ENCODE results near the gene LARP1.
"Not testable (repeated sequence)": the region's sequence is repeated elsewhere in the genome, so short reads cannot be mapped to it uniquely, and the experiment has no call there.

The LARP1 gene

DNA sequence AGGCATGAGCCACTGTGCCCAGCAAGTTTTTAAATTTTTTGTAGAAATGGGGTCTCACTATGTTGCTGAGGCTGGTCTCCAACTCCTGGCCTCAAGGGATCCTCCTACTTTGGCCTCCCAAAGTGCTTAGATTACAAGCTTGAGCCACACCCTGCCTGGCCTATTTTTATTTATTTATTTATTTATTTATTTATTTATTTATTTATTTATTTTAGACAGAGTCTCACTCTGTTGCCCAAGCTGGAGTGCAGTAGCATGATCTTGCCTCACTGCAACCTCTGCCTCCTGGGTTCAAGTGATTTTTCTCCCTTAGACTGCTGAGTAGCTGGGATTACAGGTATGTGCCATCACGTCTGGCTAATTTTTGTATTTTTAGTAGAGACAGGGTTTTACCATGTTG is 18.8 kb upstream of the LARP1 start:
- not testable (repeated sequence) for DNase-seq

DNA sequence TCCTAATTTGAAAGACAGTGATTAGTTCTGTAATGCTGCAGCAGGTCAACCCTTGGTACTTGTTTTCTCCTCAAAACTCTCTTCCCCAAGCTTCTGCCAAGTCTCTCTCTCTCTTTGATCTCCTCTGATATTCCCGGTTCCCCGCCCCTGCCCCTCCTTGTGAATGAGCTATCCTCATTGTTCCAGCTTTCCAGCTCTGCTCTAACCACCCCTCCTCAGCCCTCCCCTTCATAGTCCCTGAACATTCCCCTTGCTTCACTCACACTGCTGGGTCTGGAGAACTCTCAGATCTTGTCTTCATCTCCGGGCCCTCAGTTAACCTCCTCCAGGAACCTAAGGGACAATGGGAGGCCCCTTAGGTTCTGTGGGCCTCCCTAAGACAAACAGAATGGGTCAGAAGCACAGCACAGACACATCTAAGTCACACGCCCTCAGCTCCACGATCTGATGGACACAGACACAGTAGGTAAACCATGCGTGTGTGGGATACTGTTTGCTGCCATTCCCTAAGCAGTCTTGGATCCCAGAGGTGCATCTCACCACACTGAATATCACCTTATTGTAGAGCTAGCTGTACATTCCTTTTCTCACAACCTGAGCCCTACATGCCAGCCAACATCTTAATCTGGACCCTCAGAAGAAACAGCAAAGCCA is 17.4 kb upstream of the LARP1 start:
- no peak for DNase-seq

DNA sequence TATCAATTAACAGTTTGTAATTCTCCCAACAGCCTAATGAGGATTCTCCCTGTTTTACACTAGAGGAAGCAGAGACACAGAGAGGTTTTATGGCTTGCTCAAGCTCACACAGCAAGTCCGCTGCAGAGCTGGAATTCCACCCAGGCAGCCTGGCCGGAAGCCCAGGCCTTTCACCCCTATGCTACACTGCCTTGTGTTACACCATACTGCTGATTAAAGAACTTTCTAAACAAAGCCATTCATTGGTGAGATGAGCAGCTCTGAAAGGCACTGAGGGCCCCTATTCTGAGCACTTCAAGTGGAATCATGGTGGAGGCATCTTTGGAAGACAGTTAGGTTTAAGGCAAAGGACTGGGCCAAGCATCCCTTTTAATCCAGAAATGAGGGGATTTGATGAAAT is 14.7 kb upstream of the LARP1 start:
- DNase-seq = no peak

GRCh38 chr5:154740957-154741356 is 14.2 kb upstream of the LARP1 start:
- no peak for DNase-seq

GRCh38 chr5:154741415-154741814 is 13.8 kb upstream of the LARP1 start:
- DNase-seq = no peak

DNA sequence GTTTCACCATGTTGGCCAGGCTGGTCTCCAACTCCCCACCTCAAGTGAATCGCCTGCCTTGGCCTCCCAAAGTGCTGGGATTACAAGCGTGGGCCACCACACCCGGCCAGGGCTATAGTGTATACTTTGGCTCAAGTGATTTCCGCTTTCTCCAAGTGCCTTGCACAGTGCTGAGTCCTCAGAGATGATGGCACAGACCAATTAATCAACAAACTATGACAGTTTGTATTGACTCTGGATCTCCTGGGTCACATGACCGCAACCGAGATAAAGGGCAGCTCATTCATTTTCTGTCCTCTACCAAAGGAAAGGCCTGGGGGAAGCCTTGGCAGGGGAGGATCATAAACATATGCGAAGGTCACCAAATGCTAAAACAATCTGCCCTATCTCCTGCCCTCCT is 11.4 kb upstream of the LARP1 start:
- DNase-seq = no peak

DNA sequence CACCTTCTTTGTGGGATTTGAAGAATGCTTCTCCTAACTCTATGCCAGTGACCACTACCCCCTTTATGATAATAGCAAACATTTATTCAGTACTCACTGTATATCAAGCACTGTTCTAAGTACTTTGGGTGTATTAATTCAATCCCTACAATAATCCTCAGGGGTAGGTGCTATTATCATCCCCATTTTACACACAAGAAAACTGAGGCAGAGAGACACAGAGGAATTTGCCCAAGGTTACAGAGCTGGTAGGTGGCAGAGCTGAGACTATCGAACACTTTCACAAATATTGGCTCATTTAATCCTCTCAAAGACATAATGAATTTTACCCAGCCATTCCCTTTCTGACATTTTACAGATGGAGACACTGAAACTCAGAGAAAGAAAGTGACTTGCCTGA is 9.8 kb upstream of the LARP1 start:
- no peak for DNase-seq

DNA sequence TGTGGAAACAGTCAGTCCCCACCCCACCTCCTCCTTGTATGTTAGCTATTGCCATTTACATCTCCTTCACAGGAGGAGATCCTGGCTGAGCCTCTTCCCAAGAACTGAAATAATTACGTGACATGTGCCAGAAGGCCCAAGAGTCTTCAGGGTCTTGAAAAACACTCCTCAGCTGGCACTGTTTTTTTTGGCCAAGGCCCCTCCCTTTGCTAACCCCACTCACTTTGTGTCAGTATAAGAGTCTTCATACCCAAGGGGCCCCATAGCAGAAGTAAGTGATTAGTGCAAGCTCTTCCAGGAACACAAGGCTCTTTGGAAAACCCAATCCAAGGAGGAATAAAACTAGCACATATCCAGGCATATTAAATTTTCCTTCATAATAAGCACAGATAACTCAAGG is 5.7 kb upstream of the LARP1 start:
- DNase-seq = no peak

DNA sequence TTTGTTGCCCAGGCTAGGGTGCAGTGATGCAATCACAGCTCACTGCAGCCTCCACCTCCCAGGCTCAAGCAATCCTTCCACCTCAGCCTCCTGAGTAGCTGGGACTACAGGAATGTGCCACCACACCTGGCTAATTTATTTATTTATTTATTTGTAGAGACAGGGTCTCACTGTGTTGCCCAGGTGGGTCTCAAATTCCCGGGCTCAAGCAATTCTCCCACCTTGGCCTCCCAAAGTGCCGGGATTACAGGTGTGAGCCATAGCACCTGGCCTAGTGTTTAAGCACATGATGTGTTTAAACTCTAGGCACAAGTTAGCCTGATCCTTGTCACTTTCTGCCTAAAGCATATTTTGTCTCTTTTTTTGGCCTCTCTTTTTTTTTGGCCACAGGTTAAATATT is 4.5 kb upstream of the LARP1 start:
- DNase-seq = not testable (repeated sequence)

GRCh38 chr5:154751854-154752253 is 3.3 kb upstream of the LARP1 start:
- no peak for DNase-seq

GRCh38 chr5:154753792-154754191 is 1.4 kb upstream of the LARP1 start:
- DNase-seq = no peak

DNA sequence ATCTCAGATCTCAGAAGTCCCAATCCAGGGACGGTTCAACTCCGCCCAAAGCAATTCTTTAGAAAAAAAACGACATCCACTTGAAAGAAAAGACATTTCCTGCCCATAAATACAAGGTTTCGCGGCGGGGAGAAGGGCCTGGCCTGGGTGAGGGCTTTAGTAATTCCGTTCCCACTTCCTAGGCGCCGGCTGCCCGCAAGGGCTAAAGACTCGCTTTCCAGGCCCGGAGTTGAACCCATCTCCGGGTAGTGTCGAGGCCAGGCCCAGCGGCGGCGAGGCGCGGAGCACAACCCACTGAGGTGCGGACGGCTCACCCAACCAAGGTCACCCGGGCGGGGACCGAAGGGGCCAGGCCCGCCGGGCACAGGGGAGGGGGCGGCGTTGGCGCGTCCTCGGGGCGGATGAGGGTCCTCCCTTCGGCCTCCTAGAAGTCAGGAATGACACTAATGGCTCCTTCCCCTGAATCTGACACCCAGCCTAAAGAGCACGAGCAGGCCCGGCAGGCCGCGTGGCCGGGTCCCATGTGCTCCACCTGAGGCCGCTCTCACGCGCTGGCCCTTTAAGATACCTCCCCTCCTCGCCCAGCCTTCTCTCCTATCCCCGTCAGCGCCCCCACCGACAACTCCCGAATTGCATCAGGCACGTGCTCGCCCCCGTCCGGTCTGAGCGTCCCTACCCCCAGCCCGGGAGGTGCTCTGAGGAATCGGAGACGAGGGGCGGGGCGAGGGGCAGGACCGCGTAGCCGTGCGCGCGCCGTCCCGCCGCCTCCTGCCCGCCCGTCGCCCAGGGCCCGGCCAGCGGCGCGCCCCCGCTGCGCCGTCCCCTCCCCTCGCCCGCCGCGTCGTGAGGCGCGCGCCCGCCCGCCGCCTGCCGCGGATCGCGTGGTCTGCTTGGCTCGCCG is 467 bp upstream of the LARP1 start:
- DNase-seq = peak; percentile 95

- DNase-seq = no peak
Measured at GRCh38 chr5:154756009-154756867, 1.1 kb downstream of the LARP1 start.

- DNase-seq = no peak
Measured at GRCh38 chr5:154756868-154757813, 2.0 kb downstream of the LARP1 start.

DNA sequence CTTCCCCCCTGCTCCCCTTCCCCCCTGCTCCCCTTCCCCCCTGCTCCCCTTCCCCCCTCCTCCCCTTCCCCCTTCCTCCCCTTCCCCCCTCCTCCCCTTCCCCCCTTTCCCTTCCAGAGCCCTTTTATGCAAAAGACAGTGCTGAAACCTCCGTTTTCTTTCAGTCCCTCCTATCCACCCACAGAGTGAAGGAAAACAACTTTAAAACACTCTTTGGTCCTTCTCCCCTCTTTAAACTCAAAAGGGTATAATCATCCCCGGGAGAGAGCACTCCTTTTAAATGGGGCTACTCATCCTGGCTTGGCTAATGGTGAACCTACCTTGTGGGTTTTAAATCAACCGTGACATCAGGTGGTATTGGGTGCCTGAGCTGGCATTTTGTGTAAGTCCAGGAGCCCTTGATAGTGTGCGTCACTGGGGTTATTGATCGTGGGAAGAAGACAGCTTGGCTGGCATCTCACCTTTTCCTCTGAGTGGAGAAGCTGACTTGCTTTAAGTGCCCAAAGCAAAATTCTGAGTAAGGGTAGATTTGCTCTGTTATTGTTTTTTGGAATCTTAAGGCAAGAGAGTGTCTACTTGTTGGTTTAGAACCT is 2.7 kb downstream of the LARP1 start:
- DNase-seq = no peak

DNA sequence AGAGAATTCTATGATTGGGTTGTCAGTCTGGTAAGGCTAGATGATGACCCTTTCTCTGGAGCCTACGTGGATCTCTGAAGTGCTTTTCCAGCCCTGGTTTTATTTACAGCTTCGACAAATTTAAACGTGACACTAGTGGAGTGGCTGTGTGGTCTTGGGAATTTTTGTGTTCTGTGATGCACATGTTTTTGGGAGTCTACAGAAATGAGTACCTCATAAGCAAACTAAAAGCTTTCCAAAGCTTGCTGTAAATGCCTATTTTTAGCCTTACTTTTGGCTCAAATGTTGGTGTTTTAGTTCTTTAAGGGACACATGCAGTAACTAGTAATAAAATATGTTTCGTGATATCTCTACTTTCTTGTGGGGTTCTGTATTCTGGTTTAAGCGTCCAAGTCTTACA is 3.3 kb downstream of the LARP1 start:
- DNase-seq = no peak

DNA sequence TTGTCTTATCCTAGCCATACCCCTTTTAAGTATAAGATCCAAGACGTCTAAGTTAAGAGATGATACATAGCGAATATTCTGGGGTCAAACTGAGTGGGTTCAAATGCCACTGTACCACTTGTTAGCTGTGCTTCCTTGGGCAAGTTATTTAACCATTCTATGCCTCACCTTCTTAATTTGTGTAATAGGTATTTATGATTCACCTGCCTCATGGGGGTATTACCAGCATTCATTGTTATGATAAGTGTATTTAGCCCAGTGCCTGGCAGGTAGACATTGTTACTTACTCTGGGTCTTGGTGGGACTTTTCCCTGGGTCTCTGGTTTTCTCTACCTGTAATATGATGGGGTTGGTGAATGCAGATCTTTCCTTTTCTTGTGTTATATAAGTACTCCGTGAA is 3.8 kb downstream of the LARP1 start:
- DNase-seq = no peak

- not testable (repeated sequence) for DNase-seq
Measured at GRCh38 chr5:154759868-154760267, 4.7 kb downstream of the LARP1 start.

DNA sequence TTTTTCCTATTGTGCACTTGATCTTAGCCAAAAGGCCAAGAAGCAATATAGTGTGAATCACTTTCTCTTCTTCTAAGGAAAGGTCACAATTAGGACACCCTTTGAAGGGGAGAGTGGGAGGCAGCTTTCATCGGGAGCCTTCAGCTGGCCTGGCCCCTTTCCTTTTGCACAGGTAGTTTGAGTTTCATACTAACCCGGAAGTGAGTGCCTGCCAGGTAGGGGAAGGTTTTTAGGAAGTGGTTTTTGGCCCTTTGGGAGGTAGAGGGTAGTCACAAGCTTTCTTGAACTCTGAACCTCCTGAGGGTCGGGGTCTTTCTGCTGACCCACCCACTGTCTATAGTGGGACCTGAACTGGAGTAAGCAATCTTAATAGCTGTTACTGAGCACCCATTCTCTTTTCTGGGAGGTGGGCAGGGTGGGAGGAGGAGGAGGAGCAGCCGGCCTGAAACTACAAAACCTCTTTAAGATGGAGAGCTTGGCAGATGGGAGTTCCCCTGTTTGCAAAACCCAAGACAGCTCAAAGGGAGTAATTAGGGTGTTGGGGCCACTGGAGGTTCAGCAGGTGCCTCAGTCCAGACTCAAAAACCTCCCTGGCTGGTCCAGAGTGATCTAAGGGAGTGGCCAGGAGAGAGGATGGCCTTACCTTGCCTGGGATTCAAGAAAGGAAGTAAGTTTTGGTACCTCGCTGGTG is 6.0 kb downstream of the LARP1 start:
- DNase-seq = no peak

GRCh38 chr5:154762261-154762660 is 7.1 kb downstream of the LARP1 start:
- DNase-seq = no peak

- DNase-seq = no peak
Measured at GRCh38 chr5:154762700-154763099, 7.5 kb downstream of the LARP1 start.
